ENCODE results near the gene METTL9.
A peak's percentile ranks its signal among the peaks of the same experiment; 100 is the strongest.
"Not testable (repeated sequence)": the region's sequence is repeated elsewhere in the genome, so short reads cannot be mapped to it uniquely, and the experiment has no call there.

Gene METTL9

GRCh38 chr16:21663889-21664647, 64.7 kb downstream of the METTL9 start, which contains the start of gene OTOA:
OTOA (plus strand) TSS chr16:21663968; CDS start chr16:21678515, 14,547 bp downstream.
- DNase-seq (ENCODE audit: low spot score), result peak; percentile 42

DNA sequence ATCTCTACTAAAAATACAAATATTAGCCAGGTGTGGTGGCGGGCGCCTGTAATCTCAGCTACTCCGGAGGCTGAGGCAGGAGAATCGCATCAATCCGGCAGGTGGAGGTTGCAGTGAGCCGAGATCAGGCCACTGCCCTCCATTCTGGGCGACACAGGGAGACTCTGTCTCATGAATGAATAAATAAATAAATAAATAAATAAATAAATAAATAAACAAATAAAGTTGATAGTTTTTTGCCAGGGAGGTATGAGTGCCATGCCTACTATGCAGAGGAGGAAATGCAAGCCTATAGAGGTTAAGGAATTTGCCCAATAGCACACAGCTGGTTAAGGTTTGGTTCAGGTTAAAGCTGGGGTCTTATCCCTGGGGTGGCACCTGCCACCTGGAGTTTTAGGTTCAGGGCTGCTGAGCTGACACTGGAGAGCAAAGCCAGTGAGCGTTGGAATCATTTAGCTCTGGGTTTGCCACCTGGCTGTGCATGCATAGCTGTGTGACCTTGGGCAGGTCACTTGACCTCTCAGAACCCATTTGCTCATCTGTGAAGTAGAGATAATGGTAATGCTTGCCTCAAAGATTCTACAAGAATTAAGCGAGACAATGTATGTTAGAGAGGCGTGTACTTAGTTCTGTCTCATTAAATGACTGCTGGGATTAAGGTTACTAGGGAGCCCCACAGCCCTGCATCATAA, 65.6 kb downstream of the METTL9 start:
- no peak for DNase-seq (ENCODE audit: low spot score)

DNA sequence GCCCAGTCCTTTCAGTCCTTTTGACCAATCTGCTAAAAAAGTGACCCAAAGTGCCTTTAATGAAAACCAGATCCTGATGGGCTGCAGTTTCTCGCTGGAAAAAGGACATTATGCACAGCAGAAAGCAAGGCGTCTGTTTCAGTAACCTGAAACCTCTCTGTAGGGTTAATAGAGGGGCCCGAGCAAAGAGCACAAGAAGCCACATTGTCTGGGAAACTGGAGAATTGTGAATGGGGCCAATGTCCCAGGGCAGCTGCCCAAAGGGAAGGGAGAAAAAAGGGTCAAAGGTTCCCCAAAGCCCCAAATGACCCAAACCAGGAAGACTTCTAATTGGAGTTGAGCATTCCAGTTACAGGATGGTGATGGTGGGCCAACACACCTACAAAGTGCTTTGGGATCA, 67.4 kb downstream of the METTL9 start:
- DNase-seq (ENCODE audit: low spot score), result no peak

- DNase-seq (ENCODE audit: low spot score), result no peak
Observed at GRCh38 chr16:21667575-21667974, 68.2 kb downstream of the METTL9 start.

- DNase-seq (ENCODE audit: low spot score), result no peak
Observed at GRCh38 chr16:21673469-21673868, 74.1 kb downstream of the METTL9 start.

DNA sequence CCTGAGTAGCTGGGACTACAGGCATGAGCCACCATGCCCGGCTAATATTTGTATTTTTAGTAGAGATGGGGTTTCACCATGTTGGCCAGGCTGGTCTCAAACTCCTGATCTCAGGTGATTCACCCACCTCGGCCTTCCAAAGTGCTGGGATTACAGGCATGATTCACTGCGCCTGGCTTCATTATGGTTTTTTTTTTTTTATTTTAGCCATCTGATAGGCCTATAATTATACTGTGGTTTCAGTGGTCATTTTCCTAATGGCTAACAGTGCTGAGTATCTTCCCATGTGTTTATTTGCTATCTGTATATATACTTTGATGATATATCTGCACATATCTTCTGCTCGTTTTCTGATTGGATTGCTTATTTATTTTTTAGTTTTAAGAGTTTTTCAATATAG, 75.1 kb downstream of the METTL9 start:
- DNase-seq (ENCODE audit: low spot score), result not testable (repeated sequence)

- not testable (repeated sequence) for DNase-seq (ENCODE audit: low spot score)
Observed at GRCh38 chr16:21680714-21681113, 81.3 kb downstream of the METTL9 start.

DNA sequence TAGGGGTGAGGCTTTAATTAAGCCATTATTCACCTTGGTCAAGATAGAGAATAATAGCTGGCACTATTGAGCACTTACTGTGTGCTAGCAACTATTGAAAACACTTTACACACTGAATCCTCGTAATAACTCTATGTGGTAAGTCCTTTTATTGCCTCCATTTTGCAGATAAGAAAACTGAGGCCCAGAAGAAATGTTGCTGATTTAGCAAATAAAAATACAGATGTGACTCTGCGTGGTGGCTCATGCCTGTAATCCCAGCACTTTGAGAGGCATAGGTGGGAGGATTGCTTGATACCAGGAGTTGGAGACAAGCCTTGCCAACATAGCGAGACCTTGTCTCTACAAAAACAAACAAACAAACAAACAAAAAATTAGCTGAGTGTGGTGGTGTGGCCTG, 83.8 kb downstream of the METTL9 start:
- no peak for DNase-seq (ENCODE audit: low spot score)

- DNase-seq (ENCODE audit: low spot score), result peak; percentile 50
Observed at GRCh38 chr16:21684199-21684598, 84.8 kb downstream of the METTL9 start.

- no peak for DNase-seq (ENCODE audit: low spot score)
Observed at GRCh38 chr16:21685034-21685455, 85.7 kb downstream of the METTL9 start.

DNA sequence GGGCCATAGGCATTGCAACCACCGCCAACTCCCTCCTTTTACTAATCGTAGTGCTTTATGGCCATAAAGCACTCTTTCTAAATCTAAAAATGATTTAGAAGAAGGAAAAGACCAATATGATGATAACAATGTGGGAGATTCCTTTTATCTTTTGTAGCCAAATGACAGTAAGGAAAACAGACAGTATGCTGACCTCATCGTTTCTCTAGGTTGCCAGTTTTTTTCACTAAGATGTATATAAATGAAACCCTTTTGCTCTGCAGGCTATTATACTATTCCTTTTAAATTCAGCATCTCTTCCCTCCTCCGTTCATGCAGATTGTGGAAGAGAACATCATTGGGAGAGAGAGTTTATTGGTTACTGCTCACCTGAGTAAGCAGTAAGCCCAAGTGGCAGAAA, 89.7 kb downstream of the METTL9 start:
- no peak for DNase-seq (ENCODE audit: low spot score)

DNA sequence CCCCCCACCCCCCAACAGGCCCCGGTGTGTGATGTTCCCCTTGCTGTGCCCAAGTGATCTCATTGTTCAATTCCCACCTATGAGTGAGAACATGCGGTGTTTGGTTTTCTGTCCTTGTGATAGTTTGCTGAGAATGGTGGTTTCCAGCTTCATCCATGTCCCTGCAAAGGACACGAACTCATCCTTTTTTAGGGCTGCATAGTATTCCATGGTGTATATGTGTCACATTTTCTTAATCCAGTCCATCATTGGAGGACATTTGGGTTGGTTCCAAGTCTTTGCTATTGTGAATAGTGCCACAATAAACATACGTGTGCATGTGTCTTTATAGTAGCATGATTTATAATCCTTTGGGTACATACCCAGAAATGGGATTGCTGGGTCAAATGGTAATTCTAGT, 91.6 kb downstream of the METTL9 start:
- DNase-seq (ENCODE audit: low spot score), result not testable (repeated sequence)

- DNase-seq (ENCODE audit: low spot score), result no peak
Observed at GRCh38 chr16:21694609-21695008, 95.2 kb downstream of the METTL9 start.

GRCh38 chr16:21697032-21697431, 97.7 kb downstream of the METTL9 start:
- no peak for DNase-seq (ENCODE audit: low spot score)

DNA sequence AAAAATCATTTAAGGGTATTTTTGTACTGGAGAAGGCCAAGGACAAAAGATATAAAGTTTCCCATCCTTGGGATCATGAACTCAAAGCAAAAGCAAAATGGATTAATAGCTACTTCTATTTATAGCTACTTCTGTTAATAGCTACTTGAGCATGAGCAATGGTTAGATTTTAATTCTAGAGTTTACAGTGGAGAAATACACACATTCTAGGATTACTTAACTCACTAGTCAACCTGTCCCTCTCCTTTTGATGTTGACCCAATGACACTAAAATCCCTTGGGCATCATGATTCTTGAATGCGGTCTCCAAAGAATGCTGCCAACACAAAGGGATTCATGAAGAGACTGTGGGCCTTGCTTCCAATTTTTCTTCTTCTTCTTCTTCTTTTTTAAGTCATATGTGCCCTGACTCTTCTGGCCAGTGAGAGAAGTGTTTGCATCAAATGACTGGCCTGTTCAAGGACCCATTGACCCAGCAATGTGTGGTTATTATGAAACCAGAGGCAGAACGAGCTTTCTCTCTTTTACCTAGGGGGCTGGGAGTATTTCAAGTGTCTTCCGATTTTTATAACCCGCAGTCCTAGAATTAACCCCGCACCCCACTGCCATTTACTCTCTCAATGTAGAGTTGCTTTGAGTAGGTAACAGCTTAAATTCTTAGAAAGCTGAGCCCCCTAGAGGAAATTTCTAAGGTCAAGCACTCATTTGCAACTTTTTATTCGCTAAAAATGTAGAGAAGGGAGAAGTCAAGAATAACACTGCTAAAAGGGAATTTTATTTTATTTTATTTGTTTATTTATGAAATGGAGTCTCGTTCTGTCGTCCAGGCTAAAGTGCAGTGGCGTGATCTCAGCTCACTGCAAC, 99.0 kb downstream of the METTL9 start:
- no peak for DNase-seq (ENCODE audit: low spot score)

GRCh38 chr16:21701271-21701670, 101.9 kb downstream of the METTL9 start:
- DNase-seq (ENCODE audit: low spot score), result no peak

DNA sequence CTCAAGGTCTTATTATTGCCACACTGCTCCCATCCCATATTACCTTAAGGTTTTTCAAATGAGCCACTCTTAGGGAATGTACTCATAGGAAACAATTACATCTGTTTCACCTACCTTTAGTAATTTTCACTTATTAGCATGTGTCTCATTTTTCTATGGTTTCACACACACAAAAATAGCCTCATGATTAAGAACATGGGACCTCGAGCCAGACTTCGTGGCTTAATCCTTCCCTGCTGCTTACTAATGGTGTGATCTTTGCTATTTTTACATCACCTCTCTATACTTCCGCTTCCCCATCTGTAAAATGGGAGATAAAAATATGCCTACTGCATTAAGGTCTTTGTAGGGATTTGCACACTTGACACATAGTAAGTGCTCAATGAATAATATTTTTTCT, 102.9 kb downstream of the METTL9 start:
- DNase-seq (ENCODE audit: low spot score), result no peak

DNA sequence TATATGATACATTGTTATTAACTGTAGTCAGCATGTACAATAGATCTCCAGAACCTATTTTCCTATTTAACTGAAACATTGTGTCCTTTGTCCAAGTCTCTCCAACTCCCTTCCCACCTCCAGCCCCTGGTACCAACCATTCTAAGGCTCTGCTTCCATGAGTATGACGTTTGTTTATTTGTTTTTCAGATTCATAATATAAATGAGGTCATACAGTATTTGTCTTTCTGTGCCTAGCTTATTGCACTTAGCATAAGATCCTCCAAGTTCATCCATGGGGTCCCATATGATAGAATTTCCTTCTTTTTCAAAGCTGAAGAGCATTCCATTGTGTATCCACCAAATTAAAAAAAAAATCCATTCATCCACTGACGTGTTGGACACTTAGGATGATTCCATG, 103.8 kb downstream of the METTL9 start:
- DNase-seq (ENCODE audit: low spot score), result no peak

DNA sequence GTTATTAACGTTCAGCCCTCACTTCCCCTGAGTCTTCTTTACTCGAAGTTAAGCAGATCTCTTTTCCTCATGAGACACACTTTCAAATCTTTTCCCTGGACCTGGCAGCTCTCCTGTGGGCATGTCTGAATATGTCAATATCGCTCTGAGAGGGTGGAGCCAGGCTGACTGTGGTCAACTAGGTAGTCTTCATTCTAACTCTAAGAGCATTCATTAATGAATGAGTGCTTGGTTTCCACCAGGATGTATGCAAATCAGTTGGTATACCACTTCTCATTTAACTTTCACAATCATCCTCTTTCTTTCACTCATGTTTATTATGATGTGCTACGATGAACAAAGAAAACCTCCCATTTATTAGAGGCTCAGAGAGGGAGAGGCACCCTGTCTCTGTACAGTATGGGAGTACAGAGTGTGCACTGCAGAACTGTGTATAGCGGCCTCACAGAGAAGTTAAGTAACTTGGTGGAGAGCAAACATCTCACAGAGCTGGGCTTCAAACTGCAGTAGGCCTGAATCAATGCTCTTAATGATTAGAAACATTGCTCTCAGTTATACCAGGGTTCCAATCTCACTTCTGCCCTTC, 104.3 kb downstream of the METTL9 start:
- no peak for DNase-seq (ENCODE audit: low spot score)

DNA sequence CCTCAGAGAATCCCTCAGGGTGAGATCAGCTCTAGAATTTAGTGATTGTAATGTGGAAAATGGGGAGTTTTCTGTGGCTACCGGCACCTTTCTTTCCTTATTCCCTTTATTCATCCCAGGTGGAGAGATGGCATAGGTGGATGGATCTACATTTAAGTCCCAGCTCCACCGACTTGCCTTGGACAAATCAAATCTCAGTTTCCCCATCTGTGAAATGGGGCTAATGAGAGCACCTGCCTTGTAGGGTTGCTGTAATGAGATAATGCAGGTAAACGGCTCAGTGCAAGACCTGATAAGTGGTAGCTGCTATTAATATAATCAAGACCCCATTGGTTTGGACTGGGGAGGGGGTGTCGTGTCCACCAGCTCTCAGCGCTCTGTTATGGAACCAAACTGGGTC, 104.9 kb downstream of the METTL9 start:
- DNase-seq (ENCODE audit: low spot score), result no peak

GRCh38 chr16:21704733-21705132, 105.4 kb downstream of the METTL9 start:
- no peak for DNase-seq (ENCODE audit: low spot score)
